ENCODE measurements around the gene PAGR1. TPM values are rescaled to one million over a fixed set of nuclear protein-coding genes. Genes with fewer than 3 reads are reported as not detected.
A peak's percentile ranks its signal among the peaks of the same experiment; 100 is the strongest.

The PAGR1 gene
- total and polyA plus RNA-seq, 9 of the 15 experiments (the other 6 are each of a cell fraction or from before 2014, with no cell fraction given) = 1.4 to 58.2 (median 16.8) TPM

DNA sequence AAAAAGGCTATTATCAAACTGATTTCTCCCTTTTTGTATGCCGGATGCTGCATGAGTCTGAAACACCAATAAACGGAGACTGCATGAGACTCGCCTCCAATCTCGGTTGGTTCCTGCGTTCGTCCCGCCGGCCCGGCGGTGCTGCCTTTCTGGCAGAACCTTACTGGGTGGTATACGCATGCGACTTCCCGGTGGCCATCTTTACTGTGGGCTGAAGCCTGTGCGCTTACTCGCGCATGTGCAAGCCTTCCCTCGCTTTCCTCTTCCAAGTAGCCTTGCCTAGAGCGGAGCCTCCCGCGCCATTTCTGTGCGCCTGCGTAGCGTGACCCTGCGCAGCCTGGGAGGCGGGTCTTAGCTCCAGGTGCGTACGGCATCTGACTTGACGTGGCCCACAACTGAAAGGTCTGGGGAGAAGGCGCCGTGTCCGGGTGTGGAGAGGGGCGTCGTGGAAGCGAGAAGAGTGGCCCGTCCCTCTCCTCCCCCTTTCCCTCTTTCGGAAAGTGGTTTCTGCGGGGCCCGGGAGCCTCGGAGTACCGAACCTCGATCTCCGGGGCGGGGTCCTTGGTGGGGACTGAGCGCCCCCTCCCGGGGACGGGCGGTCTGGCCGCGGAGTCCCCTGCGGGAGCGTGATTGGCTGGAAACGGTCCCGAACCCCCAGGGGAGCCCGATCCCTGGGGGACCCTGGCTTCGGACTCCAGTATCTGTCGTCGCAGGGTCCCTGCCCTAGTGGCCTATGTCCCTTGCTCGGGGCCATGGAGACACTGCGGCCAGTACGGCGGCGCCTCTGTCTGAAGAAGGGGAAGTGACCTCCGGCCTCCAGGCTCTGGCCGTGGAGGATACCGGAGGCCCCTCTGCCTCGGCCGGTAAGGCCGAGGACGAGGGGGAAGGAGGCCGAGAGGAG, at the start of gene PAGR1 (continued):
- TF ChIP-seq, protein P1, sequence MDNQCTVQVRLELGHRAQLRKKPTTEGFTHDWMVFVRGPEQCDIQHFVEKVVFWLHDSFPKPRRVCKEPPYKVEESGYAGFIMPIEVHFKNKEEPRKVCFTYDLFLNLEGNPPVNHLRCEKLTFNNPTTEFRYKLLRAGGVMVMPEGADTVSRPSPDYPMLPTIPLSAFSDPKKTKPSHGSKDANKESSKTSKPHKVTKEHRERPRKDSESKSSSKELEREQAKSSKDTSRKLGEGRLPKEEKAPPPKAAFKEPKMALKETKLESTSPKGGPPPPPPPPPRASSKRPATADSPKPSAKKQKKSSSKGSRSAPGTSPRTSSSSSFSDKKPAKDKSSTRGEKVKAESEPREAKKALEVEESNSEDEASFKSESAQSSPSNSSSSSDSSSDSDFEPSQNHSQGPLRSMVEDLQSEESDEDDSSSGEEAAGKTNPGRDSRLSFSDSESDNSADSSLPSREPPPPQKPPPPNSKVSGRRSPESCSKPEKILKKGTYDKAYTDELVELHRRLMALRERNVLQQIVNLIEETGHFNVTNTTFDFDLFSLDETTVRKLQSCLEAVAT (IDR thresholded peaks at IDR 0.05) = peak in 1 of 2 experiments; percentile 91; a peak in 2 of 4 replicates
- peak; percentile 89 for TF ChIP-seq MYC (IDR thresholded peaks at IDR 0.05; ENCODE audit: low read depth, low read length)
- no peak for TF ChIP-seq MYC (CRISPR knock-in tag; IDR thresholded peaks at IDR 0.05; ENCODE audit: borderline replicate concordance, low read depth)
- TF ChIP-seq ZNF696 (CRISPR knock-in tag; conservative IDR thresholded peaks at IDR 0.05) = no peak
- TF ChIP-seq, protein P2, sequence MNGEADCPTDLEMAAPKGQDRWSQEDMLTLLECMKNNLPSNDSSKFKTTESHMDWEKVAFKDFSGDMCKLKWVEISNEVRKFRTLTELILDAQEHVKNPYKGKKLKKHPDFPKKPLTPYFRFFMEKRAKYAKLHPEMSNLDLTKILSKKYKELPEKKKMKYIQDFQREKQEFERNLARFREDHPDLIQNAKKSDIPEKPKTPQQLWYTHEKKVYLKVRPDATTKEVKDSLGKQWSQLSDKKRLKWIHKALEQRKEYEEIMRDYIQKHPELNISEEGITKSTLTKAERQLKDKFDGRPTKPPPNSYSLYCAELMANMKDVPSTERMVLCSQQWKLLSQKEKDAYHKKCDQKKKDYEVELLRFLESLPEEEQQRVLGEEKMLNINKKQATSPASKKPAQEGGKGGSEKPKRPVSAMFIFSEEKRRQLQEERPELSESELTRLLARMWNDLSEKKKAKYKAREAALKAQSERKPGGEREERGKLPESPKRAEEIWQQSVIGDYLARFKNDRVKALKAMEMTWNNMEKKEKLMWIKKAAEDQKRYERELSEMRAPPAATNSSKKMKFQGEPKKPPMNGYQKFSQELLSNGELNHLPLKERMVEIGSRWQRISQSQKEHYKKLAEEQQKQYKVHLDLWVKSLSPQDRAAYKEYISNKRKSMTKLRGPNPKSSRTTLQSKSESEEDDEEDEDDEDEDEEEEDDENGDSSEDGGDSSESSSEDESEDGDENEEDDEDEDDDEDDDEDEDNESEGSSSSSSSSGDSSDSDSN (IDR thresholded peaks at IDR 0.05; ENCODE audit: borderline replicate concordance in 1 of 2, low read depth in 2 of 2, low read length in 2 of 2) = no peak
- peak; percentile 56; the same call in 1 of the 2 replicates for TF ChIP-seq CBX1 (IDR thresholded peaks at IDR 0.05; ENCODE audit: low read depth)
- TF ChIP-seq CEBPG (CRISPR knock-in tag; IDR thresholded peaks at IDR 0.05) = no peak
- no peak for TF ChIP-seq CEBPG (tag; conservative IDR thresholded peaks at IDR 0.05 in 1 of 2, IDR thresholded peaks at IDR 0.05 in 1 of 2)
- peak; percentile 22 for TF ChIP-seq ZFP36 (IDR thresholded peaks at IDR 0.05; ENCODE audit: low read depth, low read length, partially characterized antibody)
- TF ChIP-seq TFAM (CRISPR knock-in tag; conservative IDR thresholded peaks at IDR 0.05) = no peak
- TF ChIP-seq MEIS2 (IDR thresholded peaks at IDR 0.05; ENCODE audit: partially characterized antibody) = peak; percentile 98
- TF ChIP-seq, protein P3, sequence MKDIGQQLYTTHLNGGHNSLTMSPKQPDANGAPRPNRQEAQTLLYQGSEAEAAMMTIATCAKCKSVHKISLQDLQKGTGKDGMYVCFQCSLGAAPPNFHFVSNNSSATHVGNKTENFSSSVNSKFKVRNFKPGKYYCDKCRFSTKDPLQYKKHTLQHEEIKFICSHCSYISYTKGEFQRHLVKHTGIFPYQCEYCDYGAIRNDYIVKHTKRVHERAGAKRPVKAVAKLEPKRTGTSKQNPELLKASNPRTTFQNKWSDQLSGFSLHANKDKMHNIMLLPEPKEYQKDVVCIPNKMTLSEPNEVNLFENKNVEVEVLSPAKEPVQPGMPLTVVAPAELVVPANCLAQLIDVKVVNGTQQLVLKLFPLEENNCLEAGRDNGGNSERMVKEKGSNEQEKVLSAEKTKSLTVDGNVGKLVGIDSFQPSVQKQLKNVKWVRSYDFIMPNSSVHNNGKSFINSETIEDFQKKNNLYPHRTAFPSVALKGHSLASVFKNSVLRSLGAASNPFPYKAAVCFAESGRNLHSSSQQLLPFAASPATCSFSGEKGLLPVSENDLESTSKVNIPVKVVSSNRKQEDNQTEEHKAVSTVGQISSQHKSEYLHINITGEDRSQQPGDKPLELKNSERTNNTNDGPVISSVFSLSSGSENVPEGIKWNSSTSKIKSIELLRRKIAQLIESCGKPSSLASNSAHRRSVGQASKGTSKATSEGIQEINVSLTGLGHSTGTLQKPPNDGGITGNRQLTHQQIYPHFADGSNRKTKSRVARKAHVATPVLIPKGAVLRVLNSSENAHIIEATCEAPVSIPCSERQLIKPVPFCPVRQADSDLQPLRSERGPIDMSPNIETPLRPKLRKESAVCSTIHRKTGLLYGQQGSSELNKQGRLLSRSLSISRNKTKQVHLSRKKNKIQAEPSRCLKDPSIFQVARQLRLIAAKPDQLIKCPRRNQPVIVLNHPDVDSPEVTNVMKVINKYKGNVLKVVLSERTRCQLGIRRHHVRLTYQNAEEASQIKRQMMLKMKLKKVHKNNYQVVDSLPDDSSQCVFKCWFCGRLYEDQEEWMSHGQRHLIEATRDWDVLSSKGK (CRISPR knock-in tag; IDR thresholded peaks at IDR 0.05) = no peak
- TF ChIP-seq ILF3 (IDR thresholded peaks at IDR 0.05; ENCODE audit: borderline replicate concordance) = no peak
- 0 out of 2 replicates have a peak, but pooled peaks have one; percentile 20 for TF ChIP-seq TCF7 (IDR thresholded peaks at IDR 0.05; ENCODE audit: borderline replicate concordance)
- TF ChIP-seq KLF13 (tag; IDR thresholded peaks at IDR 0.05; ENCODE audit: borderline replicate concordance, low read depth) = peak; percentile 61; the same call in 1 of the 2 replicates
- peak; percentile 57 for TF ChIP-seq SMAD1 (IDR thresholded peaks at IDR 0.05; ENCODE audit: low read depth, low read length, partially characterized antibody)
- TF ChIP-seq PHB (CRISPR knock-in tag; IDR thresholded peaks at IDR 0.05) = no peak; the same call in 1 of the 2 replicates
- TF ChIP-seq, protein P4, sequence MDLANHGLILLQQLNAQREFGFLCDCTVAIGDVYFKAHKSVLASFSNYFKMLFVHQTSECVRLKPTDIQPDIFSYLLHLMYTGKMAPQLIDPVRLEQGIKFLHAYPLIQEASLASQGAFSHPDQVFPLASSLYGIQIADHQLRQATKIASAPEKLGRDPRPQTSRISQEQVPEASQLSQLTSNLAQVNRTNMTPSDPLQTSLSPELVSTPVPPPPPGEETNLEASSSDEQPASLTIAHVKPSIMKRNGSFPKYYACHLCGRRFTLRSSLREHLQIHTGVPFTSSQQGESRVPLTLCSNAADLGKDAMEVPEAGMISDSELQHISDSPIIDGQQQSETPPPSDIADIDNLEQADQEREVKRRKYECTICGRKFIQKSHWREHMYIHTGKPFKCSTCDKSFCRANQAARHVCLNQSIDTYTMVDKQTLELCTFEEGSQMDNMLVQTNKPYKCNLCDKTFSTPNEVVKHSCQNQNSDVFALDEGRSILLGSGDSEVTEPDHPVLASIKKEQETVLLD (IDR thresholded peaks at IDR 0.05) = peak; percentile 99

All from K562 (cell line).